ENCODE data around the gene HHIPL2. TPM values are rescaled to one million over a fixed set of nuclear protein-coding genes. Genes with fewer than 3 reads are reported as not detected.

Gene HHIPL2
- polyA plus RNA-seq, 1 of the 3 experiments (the other 2 are of a cell fraction) = 0.21 TPM

DNA sequence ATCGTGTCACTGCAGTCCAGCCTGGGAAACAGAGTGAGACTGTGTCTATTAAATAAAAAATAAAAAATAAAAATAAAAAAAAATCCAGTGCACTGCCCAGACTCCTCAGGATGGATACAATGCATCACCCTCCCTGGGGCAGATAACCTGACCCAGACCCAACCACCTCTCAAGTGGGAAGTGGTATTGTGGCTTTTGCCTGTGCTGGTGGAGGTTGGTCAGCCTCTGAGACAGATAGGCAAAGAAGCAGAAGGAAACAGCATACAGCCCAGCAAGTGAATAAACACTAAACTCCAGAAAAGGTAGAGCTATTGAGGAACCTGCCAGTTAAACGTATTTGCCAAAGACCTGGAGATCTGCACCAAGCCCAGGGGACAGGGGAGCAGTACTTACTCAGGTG is 22.0 kb downstream of the HHIPL2 start:
- no peak for DNase-seq
- no peak overlapping the region for H3K27ac ChIP-seq (ENCODE audit: low read depth in 2 of 2, low read length in 1 of 2)
- CTCF ChIA-PET = interaction anchor here (1.1 kb wide), 1 partner anchor 60 kb away, joined by 3 read pairs; no protein-coding TSS in a partner anchor
- H3K36me3 ChIP-seq (replicated peaks in 1 of 2; ENCODE audit: control insufficient read depth in 1 of 2, insufficient read depth in 2 of 2, low read length in 1 of 2) = no peaks in the 10 kb centered on the region
- H3K9me2 ChIP-seq = no peaks in the 10 kb centered on the region
- H3F3A ChIP-seq (replicated peaks; ENCODE audit: insufficient read depth) = no peaks in the 10 kb centered on the region
- POLR2A ChIA-PET = no interaction called here
- no peaks in the 10 kb centered on the region for H3K27me3 ChIP-seq (ENCODE audit: insufficient read depth)
- 55% methylated on average over 2 of the region's 2 CpGs for WGBS (ENCODE audit: low lambda C conversion rate)
- no peak overlapping the region for H2AFZ ChIP-seq (ENCODE audit: low read depth)
- no peak for TF ChIP-seq POLR2AphosphoS5 (IDR thresholded peaks at IDR 0.05; ENCODE audit: low read depth, low read length)
- TF ChIP-seq REST (IDR thresholded peaks at IDR 0.05; ENCODE audit: low read depth, low read length) = no peak
- TF ChIP-seq, protein P1, sequence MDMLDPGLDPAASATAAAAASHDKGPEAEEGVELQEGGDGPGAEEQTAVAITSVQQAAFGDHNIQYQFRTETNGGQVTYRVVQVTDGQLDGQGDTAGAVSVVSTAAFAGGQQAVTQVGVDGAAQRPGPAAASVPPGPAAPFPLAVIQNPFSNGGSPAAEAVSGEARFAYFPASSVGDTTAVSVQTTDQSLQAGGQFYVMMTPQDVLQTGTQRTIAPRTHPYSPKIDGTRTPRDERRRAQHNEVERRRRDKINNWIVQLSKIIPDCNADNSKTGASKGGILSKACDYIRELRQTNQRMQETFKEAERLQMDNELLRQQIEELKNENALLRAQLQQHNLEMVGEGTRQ (IDR thresholded peaks at IDR 0.05; ENCODE audit: borderline replicate concordance, low read depth, low read length) = no peak
- TF ChIP-seq CHD2 (IDR thresholded peaks at IDR 0.05; ENCODE audit: low read length, partially characterized antibody) = no peak
- TF ChIP-seq JUND (IDR thresholded peaks at IDR 0.05) = no peak
- TF ChIP-seq NRF1 (IDR thresholded peaks at IDR 0.05; ENCODE audit: low read depth, low read length) = no peak
- no peak for TF ChIP-seq TCF12 (IDR thresholded peaks at IDR 0.05)
- TF ChIP-seq EP300 (IDR thresholded peaks at IDR 0.05; ENCODE audit: borderline replicate concordance in 1 of 2, low read depth in 1 of 2, low read length in 1 of 2) = no peak
- no peak for TF ChIP-seq SMC3 (IDR thresholded peaks at IDR 0.05; ENCODE audit: low read depth, low read length)
- TF ChIP-seq, protein P2, sequence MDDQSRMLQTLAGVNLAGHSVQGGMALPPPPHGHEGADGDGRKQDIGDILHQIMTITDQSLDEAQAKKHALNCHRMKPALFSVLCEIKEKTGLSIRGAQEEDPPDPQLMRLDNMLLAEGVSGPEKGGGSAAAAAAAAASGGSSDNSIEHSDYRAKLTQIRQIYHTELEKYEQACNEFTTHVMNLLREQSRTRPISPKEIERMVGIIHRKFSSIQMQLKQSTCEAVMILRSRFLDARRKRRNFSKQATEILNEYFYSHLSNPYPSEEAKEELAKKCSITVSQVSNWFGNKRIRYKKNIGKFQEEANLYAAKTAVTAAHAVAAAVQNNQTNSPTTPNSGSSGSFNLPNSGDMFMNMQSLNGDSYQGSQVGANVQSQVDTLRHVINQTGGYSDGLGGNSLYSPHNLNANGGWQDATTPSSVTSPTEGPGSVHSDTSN (IDR thresholded peaks at IDR 0.05) = no peak
- no peak for TF ChIP-seq FOXJ3 (CRISPR knock-in tag; IDR thresholded peaks at IDR 0.05)
- TF ChIP-seq ZBTB33 (IDR thresholded peaks at IDR 0.05; ENCODE audit: borderline replicate concordance, low read depth) = no peak
- TF ChIP-seq, protein P3, sequence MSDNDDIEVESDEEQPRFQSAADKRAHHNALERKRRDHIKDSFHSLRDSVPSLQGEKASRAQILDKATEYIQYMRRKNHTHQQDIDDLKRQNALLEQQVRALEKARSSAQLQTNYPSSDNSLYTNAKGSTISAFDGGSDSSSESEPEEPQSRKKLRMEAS (IDR thresholded peaks at IDR 0.05; ENCODE audit: low read depth) = no peak
- TF ChIP-seq NFIC (IDR thresholded peaks at IDR 0.05; ENCODE audit: borderline replicate concordance) = no peak
- TF ChIP-seq TAF1 (IDR thresholded peaks at IDR 0.05; ENCODE audit: borderline replicate concordance, low read depth, low read length) = no peak
- no peak for TF ChIP-seq FOXM1 (IDR thresholded peaks at IDR 0.05; ENCODE audit: low read depth)
- no peak for TF ChIP-seq SIN3A (IDR thresholded peaks at IDR 0.05; ENCODE audit: borderline replicate concordance, low read depth, low read length)
- no peak for TF ChIP-seq GATA2 (CRISPR knock-in tag; IDR thresholded peaks at IDR 0.05)
- no peak for TF ChIP-seq MEF2A (IDR thresholded peaks at IDR 0.05; ENCODE audit: borderline replicate concordance, low read depth)
- no peak overlapping the region for H3K9ac ChIP-seq
- no peaks in the 10 kb centered on the region for H4K20me1 ChIP-seq (ENCODE audit: insufficient read depth)
- H3K4me2 ChIP-seq = no peak overlapping the region
- no peaks in the 10 kb centered on the region for H3K9me3 ChIP-seq
- peaks cover 0 to 2% of the 10 kb centered on the region in 2 experiments; a peak in 1 of 4 replicates for H3K4me1 ChIP-seq (ENCODE audit: control insufficient read depth in 1 of 2, insufficient read depth in 2 of 2, low read depth in 1 of 2, low read length in 1 of 2)
- H3K4me3 ChIP-seq (ENCODE audit: low read depth in 2 of 2, low read length in 1 of 2) = no peak overlapping the region
- no peaks in the 10 kb centered on the region for H3K79me2 ChIP-seq (ENCODE audit: insufficient read depth)

Data from SK-N-SH (cell line).